KMS-11 (cell line): ENCODE measurements around the gene TMEM212.

Experiments used
- H2AFZ ChIP-seq: fragments of 200-600 bp; sonication (generic); 2 replicates; pipeline ENCODE4 v1.6.1; 2016; ENCODE audit warnings: antibody characterized with exemption, mixed run types, low read depth
- H3K27ac ChIP-seq: fragments of 200-600 bp; sonication (generic); 2 replicates; pipeline ENCODE4 v1.6.1; 2016; ENCODE audit warnings: mild to moderate bottlenecking, mixed run types
- H3K27me3 ChIP-seq: fragments of 200-600 bp; sonication (generic); 2 replicates; pipeline ENCODE4 v1.6.1; 2017; ENCODE audit warnings: mild to moderate bottlenecking, low read depth, mixed run types, moderate library complexity; ENCODE audit not compliant: insufficient read depth
- H3K36me3 ChIP-seq: fragments of 200-600 bp; sonication (generic); 2 replicates; pipeline ENCODE4 v1.6.1; 2017; ENCODE audit warnings: mild to moderate bottlenecking, mixed run types; ENCODE audit not compliant: insufficient read depth
- H3K4me1 ChIP-seq: fragments of 200-600 bp; sonication (generic); 2 replicates; pipeline ENCODE4 v1.6.1; 2016; ENCODE audit warnings: mild to moderate bottlenecking, low read depth, mixed run types; ENCODE audit not compliant: poor library complexity, severe bottlenecking
- H3K4me2 ChIP-seq: fragments of 200-600 bp; sonication (generic); 2 replicates; pipeline ENCODE4 v1.7.0; 2016; ENCODE audit warnings: mild to moderate bottlenecking, mixed run types
- H3K4me3 ChIP-seq: fragments of 200-600 bp; sonication (generic); IDR thresholded peaks from 2 replicates; pipeline ENCODE4 v1.6.1; 2017; ENCODE audit warnings: low read depth, low read length, mixed read lengths; ENCODE audit not compliant: insufficient read depth
- H3K79me2 ChIP-seq: fragments of 200-600 bp; sonication (generic); 2 replicates; pipeline ENCODE4 v1.6.1; 2016; ENCODE audit warnings: low read depth, mixed run types; ENCODE audit not compliant: insufficient read depth
- H3K9ac ChIP-seq: fragments of 200-600 bp; sonication (generic); 2 replicates; pipeline ENCODE4 v1.6.1; 2016; ENCODE audit warnings: mild to moderate bottlenecking, mixed run types
- H4K20me1 ChIP-seq: fragments of 200-600 bp; sonication (generic); 2 replicates; pipeline ENCODE4 v1.6.1; 2016; ENCODE audit warnings: mild to moderate bottlenecking, mixed run types; ENCODE audit not compliant: insufficient read depth
- CTCF ChIP-seq: fragments of 200-600 bp; sonication (generic); conservative IDR thresholded peaks from 2 replicates; pipeline ENCODE4 v1.6.1; 2017; ENCODE audit warnings: low read depth, mild to moderate bottlenecking, antibody characterized with exemption, low read length, moderate library complexity, mixed read lengths

Gene TMEM212

DNA sequence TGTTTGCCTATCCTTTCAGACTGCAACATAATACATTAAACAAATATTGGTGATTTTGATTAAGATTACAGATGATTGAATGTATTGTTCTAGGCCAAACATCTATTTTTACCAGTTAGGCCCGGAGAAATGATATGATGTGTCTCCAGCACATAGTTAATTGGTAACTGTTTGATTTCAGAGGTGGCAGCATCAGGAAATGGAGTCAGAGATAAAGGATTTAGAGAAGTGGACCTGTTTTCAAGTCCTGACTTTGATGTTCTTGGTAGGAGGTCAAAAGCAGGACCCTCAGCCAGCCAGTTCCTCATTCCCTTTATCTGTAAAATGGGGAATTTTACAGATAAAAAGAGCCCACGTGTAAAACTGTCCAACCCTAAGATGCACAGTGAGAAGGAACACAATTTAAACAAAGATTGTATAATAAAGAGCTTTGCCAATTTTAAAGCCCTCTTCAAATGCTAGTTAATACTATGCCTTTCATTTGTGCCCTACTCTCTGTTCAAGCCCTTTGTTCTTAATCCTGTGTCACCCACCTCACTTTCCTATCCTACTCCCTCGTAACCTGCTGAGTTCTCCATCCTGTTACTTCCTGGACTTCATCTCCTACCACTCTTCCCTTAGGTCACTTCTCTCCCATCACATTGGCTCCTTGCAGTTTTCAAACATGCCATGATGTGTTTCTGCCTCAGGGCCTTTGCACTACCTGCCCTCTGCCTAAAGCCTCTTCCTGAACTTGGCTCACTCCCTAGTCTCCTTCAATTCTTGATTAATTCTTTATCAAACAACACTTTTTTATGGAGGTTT, 2.5 kb downstream of the TMEM212 start:
- no peak overlapping the region for H2AFZ ChIP-seq
- H3K4me3 ChIP-seq, result no peak overlapping the region
- H3K36me3 ChIP-seq, result no peaks in the 10 kb centered on the region
- no peak for TF ChIP-seq CTCF
- H3K4me1 ChIP-seq, result no peaks in the 10 kb centered on the region
- no peaks in the 10 kb centered on the region for H3K27me3 ChIP-seq
- no peak overlapping the region for H3K4me2 ChIP-seq
- H4K20me1 ChIP-seq, result no peaks in the 10 kb centered on the region
- no peak overlapping the region for H3K27ac ChIP-seq
- no peak overlapping the region for H3K9ac ChIP-seq
- no peaks in the 10 kb centered on the region for H3K79me2 ChIP-seq

DNA sequence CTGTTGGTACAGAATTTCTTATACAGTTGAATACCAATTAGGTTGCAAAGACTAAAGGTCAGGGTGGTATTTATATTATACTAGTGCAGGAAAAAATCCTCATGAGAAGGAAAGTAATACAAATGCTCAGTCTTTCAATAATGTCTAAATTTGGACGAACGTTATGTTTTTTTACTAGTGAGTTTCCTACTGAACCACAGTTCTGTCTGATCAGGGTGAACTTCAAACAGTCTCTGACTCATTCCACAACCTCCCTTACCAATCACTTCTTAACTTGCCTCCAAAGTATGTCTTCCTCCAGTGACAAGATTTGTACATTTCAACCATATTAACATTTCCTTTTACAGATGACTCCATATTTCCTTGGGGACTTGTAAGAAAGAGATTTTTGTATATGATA, 3.4 kb downstream of the TMEM212 start:
- no peaks in the 10 kb centered on the region for H4K20me1 ChIP-seq
- no peak overlapping the region for H2AFZ ChIP-seq
- H3K79me2 ChIP-seq, result no peaks in the 10 kb centered on the region
- TF ChIP-seq CTCF, result no peak
- H3K4me3 ChIP-seq, result no peak overlapping the region
- no peaks in the 10 kb centered on the region for H3K36me3 ChIP-seq
- no peaks in the 10 kb centered on the region for H3K27me3 ChIP-seq
- no peak overlapping the region for H3K4me2 ChIP-seq
- no peaks in the 10 kb centered on the region for H3K4me1 ChIP-seq
- H3K9ac ChIP-seq, result no peak overlapping the region
- no peak overlapping the region for H3K27ac ChIP-seq

GRCh38 chr3:171847133-171847532, 4.0 kb downstream of the TMEM212 start:
- no peaks in the 10 kb centered on the region for H4K20me1 ChIP-seq
- no peak overlapping the region for H2AFZ ChIP-seq
- no peaks in the 10 kb centered on the region for H3K36me3 ChIP-seq
- no peaks in the 10 kb centered on the region for H3K4me1 ChIP-seq
- H3K4me3 ChIP-seq, result no peak overlapping the region
- H3K4me2 ChIP-seq, result no peak overlapping the region
- no peaks in the 10 kb centered on the region for H3K79me2 ChIP-seq
- H3K9ac ChIP-seq, result no peak overlapping the region
- no peaks in the 10 kb centered on the region for H3K27me3 ChIP-seq
- TF ChIP-seq CTCF, result no peak
- no peak overlapping the region for H3K27ac ChIP-seq

DNA sequence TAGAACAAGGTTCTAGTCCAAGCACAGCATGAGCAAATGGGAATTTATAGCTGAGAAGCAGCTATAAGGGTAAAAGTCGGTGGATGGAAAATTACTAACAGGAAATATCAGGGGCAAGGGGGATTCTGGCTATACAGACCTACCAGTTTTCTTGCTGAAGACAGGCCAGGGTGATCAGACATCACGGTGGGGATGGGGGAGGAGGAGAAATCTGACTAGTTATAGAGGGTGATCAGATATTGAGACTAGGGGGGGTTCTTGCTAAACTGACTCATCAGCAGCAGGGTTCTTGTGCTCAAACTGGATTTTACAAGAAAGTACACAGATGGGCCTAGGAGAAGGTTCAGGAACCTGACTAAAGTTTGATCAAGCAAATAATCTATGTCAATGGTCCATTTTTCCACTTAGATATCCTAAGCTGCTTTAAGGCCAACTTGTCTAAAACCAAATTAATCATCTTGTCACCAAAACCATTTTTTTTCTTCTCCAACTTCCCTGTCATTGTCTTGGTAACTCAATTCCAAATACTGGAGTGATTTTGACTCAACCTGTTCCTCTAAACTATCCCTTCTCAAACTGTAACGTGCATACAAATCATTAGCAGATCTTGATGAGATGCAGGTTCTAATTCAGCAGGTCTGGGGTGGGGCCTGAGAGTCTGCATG, 4.6 kb downstream of the TMEM212 start:
- Histone ChIP-seq H3K79me2 (no peaks in the 10 kb centered on the region), H3K27ac (no peak overlapping the region), H3K4me2 (no peak overlapping the region), H4K20me1 (no peaks in the 10 kb centered on the region), H3K9ac (no peak overlapping the region), H3K27me3 (no peaks in the 10 kb centered on the region), H2AFZ (no peak overlapping the region), H3K4me3 (no peak overlapping the region), H3K4me1 (no peaks in the 10 kb centered on the region), H3K36me3 (no peaks in the 10 kb centered on the region)
- no peak for TF ChIP-seq CTCF
